Measurements from ENCODE around the gene AMMECR1. TPM values are rescaled to one million over a fixed set of nuclear protein-coding genes. Genes with fewer than 3 reads are reported as not detected.

Gene AMMECR1
- total and polyA plus RNA-seq, 2 experiments from 2014 or later, result 16.9 to 32.5 TPM

DNA sequence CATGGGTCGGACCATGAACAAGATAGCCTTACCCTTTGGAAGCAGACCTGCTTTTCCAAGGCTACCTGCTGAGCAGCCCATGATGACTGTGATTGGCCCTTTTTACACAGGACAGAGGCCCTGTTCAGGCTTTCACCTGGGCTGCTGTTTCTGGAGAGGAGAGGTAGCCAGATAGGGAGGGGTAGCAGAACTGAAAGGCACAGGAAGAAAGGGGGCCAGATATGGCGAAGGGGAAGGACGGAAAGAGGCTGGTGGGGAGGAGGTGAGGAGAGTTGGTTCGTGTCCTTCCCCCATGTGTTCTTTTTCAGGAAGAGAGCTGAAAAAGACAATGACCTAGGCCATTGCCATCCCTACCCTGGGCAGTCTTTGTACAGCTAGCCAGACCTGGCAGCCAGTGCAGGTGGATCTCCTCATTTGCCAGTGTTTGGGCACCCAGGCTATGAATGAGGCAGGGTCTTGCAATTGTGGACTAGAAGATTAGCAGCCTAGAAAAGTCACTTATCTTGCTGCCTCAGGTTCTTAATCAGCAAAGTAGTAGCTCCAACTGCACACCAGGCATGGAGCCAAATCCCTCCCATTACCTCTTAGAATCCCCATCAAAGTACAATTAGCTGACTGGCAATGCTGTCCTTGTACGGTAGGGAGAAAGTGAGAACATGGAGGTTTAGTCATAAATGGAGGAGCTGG, 139.6 kb downstream of the AMMECR1 start:
- Histone ChIP-seq H3K27me3 (ENCODE audit: insufficient read depth) (no peaks in the 10 kb centered on the region), H3K4me2 (no peak overlapping the region), H3K36me3 (ENCODE audit: insufficient read depth) (no peaks in the 10 kb centered on the region), H4K20me1 (replicated peaks; ENCODE audit: insufficient read depth) (no peaks in the 10 kb centered on the region), H3F3A (replicated peaks; ENCODE audit: low read depth) (no peaks in the 10 kb centered on the region), H3K27ac (ENCODE audit: low read depth) (no peak overlapping the region), H3K4me3 (no peak overlapping the region), H3K79me2 (replicated peaks; ENCODE audit: insufficient read depth) (no peaks in the 10 kb centered on the region), H3K4me1 (ENCODE audit: insufficient read depth) (no peaks in the 10 kb centered on the region), H3K9me2 (ENCODE audit: insufficient read depth) (no peaks in the 10 kb centered on the region), H2AFZ (no peak overlapping the region)
- Mint-ChIP-seq H3K4me1 (peaks cover 15% of the 10 kb centered on the region; the same call in 2 of the 3 replicates), H3K27me3 (ENCODE audit: insufficient read depth, low read depth, poor library complexity) (peaks cover 2% of the 10 kb centered on the region), H3K4me3 (no peak overlapping the region), H3K36me3 (ENCODE audit: low read depth) (no peaks in the 10 kb centered on the region; the same call in 2 of the 3 replicates), H3K9me3 (no peaks in the 10 kb centered on the region; the same call in 2 of the 3 replicates), H3K27ac (no peak overlapping the region)
- DNase-seq (ENCODE audit: low spot score), result no peak
- ATAC-seq, result no peak
- TF ChIP-seq, protein P1, sequence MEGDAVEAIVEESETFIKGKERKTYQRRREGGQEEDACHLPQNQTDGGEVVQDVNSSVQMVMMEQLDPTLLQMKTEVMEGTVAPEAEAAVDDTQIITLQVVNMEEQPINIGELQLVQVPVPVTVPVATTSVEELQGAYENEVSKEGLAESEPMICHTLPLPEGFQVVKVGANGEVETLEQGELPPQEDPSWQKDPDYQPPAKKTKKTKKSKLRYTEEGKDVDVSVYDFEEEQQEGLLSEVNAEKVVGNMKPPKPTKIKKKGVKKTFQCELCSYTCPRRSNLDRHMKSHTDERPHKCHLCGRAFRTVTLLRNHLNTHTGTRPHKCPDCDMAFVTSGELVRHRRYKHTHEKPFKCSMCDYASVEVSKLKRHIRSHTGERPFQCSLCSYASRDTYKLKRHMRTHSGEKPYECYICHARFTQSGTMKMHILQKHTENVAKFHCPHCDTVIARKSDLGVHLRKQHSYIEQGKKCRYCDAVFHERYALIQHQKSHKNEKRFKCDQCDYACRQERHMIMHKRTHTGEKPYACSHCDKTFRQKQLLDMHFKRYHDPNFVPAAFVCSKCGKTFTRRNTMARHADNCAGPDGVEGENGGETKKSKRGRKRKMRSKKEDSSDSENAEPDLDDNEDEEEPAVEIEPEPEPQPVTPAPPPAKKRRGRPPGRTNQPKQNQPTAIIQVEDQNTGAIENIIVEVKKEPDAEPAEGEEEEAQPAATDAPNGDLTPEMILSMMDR (conservative IDR thresholded peaks at IDR 0.05; ENCODE audit: low read depth in 2 of 2), result no peak
- TF ChIP-seq CREB1 (CRISPR knock-in tag; IDR thresholded peaks at IDR 0.05; ENCODE audit: low read depth), result no peak
- TF ChIP-seq ZNF331 (CRISPR knock-in tag; IDR thresholded peaks at IDR 0.05; ENCODE audit: low read depth), result no peak
- no peak for TF ChIP-seq STAT1 (IDR thresholded peaks at IDR 0.05; ENCODE audit: unreplicated experiment)
- no peak for TF ChIP-seq EZH2 (IDR thresholded peaks at IDR 0.05; ENCODE audit: low read depth, unreplicated experiment)
- TF ChIP-seq, protein P2, sequence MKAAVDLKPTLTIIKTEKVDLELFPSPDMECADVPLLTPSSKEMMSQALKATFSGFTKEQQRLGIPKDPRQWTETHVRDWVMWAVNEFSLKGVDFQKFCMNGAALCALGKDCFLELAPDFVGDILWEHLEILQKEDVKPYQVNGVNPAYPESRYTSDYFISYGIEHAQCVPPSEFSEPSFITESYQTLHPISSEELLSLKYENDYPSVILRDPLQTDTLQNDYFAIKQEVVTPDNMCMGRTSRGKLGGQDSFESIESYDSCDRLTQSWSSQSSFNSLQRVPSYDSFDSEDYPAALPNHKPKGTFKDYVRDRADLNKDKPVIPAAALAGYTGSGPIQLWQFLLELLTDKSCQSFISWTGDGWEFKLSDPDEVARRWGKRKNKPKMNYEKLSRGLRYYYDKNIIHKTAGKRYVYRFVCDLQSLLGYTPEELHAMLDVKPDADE (IDR thresholded peaks at IDR 0.05), result no peak
- TF ChIP-seq EZH2phosphoT487 (IDR thresholded peaks at IDR 0.05; ENCODE audit: unreplicated experiment), result no peak
- TF ChIP-seq, protein P3, sequence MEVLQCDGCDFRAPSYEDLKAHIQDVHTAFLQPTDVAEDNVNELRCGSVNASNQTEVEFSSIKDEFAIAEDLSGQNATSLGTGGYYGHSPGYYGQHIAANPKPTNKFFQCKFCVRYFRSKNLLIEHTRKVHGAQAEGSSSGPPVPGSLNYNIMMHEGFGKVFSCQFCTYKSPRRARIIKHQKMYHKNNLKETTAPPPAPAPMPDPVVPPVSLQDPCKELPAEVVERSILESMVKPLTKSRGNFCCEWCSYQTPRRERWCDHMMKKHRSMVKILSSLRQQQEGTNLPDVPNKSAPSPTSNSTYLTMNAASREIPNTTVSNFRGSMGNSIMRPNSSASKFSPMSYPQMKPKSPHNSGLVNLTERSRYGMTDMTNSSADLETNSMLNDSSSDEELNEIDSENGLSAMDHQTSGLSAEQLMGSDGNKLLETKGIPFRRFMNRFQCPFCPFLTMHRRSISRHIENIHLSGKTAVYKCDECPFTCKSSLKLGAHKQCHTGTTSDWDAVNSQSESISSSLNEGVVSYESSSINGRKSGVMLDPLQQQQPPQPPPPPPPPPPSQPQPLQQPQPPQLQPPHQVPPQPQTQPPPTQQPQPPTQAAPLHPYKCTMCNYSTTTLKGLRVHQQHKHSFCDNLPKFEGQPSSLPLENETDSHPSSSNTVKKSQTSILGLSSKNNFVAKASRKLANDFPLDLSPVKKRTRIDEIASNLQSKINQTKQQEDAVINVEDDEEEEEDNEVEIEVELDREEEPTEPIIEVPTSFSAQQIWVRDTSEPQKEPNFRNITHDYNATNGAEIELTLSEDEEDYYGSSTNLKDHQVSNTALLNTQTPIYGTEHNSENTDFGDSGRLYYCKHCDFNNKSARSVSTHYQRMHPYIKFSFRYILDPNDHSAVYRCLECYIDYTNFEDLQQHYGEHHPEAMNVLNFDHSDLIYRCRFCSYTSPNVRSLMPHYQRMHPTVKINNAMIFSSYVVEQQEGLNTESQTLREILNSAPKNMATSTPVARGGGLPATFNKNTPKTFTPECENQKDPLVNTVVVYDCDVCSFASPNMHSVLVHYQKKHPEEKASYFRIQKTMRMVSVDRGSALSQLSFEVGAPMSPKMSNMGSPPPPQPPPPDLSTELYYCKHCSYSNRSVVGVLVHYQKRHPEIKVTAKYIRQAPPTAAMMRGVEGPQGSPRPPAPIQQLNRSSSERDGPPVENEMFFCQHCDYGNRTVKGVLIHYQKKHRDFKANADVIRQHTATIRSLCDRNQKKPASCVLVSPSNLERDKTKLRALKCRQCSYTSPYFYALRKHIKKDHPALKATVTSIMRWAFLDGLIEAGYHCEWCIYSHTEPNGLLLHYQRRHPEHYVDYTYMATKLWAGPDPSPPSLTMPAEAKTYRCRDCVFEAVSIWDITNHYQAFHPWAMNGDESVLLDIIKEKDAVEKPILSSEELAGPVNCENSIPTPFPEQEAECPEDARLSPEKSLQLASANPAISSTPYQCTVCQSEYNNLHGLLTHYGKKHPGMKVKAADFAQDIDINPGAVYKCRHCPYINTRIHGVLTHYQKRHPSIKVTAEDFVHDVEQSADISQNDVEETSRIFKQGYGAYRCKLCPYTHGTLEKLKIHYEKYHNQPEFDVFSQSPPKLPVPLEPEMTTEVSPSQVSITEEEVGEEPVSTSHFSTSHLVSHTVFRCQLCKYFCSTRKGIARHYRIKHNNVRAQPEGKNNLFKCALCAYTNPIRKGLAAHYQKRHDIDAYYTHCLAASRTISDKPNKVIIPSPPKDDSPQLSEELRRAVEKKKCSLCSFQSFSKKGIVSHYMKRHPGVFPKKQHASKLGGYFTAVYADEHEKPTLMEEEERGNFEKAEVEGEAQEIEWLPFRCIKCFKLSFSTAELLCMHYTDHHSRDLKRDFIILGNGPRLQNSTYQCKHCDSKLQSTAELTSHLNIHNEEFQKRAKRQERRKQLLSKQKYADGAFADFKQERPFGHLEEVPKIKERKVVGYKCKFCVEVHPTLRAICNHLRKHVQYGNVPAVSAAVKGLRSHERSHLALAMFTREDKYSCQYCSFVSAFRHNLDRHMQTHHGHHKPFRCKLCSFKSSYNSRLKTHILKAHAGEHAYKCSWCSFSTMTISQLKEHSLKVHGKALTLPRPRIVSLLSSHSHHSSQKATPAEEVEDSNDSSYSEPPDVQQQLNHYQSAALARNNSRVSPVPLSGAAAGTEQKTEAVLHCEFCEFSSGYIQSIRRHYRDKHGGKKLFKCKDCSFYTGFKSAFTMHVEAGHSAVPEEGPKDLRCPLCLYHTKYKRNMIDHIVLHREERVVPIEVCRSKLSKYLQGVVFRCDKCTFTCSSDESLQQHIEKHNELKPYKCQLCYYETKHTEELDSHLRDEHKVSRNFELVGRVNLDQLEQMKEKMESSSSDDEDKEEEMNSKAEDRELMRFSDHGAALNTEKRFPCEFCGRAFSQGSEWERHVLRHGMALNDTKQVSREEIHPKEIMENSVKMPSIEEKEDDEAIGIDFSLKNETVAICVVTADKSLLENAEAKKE (CRISPR knock-in tag; IDR thresholded peaks at IDR 0.05), result no peak
- no peak for TF ChIP-seq NANOG (IDR thresholded peaks at IDR 0.05; ENCODE audit: borderline replicate concordance)
- no peak for TF ChIP-seq POLR2AphosphoS5 (IDR thresholded peaks at IDR 0.05; ENCODE audit: low read depth)
- no peak for TF ChIP-seq ZNF114 (CRISPR knock-in tag; IDR thresholded peaks at IDR 0.05)
- no peak for TF ChIP-seq JUNB (IDR thresholded peaks at IDR 0.05; ENCODE audit: unreplicated experiment)
- TF ChIP-seq, protein P4, sequence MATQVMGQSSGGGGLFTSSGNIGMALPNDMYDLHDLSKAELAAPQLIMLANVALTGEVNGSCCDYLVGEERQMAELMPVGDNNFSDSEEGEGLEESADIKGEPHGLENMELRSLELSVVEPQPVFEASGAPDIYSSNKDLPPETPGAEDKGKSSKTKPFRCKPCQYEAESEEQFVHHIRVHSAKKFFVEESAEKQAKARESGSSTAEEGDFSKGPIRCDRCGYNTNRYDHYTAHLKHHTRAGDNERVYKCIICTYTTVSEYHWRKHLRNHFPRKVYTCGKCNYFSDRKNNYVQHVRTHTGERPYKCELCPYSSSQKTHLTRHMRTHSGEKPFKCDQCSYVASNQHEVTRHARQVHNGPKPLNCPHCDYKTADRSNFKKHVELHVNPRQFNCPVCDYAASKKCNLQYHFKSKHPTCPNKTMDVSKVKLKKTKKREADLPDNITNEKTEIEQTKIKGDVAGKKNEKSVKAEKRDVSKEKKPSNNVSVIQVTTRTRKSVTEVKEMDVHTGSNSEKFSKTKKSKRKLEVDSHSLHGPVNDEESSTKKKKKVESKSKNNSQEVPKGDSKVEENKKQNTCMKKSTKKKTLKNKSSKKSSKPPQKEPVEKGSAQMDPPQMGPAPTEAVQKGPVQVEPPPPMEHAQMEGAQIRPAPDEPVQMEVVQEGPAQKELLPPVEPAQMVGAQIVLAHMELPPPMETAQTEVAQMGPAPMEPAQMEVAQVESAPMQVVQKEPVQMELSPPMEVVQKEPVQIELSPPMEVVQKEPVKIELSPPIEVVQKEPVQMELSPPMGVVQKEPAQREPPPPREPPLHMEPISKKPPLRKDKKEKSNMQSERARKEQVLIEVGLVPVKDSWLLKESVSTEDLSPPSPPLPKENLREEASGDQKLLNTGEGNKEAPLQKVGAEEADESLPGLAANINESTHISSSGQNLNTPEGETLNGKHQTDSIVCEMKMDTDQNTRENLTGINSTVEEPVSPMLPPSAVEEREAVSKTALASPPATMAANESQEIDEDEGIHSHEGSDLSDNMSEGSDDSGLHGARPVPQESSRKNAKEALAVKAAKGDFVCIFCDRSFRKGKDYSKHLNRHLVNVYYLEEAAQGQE (IDR thresholded peaks at IDR 0.05; ENCODE audit: unreplicated experiment), result no peak

All from GM23338 (cell line).